Small intestine (tissue), 7 donors: ENCODE data around the gene DLX3. TPM values are rescaled to one million over a fixed set of nuclear protein-coding genes. Genes with fewer than 3 reads are reported as not detected.
A peak's percentile ranks its signal among the peaks of the same experiment; 100 is the strongest.

ENCODE experiments used
- DNase-seq, 2 donors: peaks; one replicate each; pipeline versions ENCODE4 v3.0.0 to v3.0.0-alpha.2; 2013
- FAIRE-seq: peaks from 2 replicates; lab custom pipeline; 2012; peaks lifted over from hg19 to GRCh38; lab: Jason Lieb, UNC
- H3K27ac ChIP-seq, 3 donors: one replicate each; pipeline ENCODE4 v1.5.1; 2013; ENCODE audit warnings: low read length in 2 of 3, mild to moderate bottlenecking in 2 of 3, control low read depth in 1 of 3, inconsistent platforms in 1 of 3, low read depth in 1 of 3, moderate library complexity in 1 of 3
- H3K27me3 ChIP-seq, 3 donors: one replicate each; pipeline ENCODE4 v1.6.1; 2013; ENCODE audit warnings: low read length in 3 of 3, inconsistent platforms in 1 of 3; ENCODE audit not compliant: control insufficient read depth in 3 of 3, insufficient read depth in 3 of 3
- H3K36me3 ChIP-seq, 3 donors: one replicate each; pipeline ENCODE4 v1.6.1; 2013; ENCODE audit warnings: low read length in 3 of 3, inconsistent platforms in 1 of 3, low read depth in 1 of 3, mild to moderate bottlenecking in 1 of 3, moderate library complexity in 1 of 3; ENCODE audit not compliant: control insufficient read depth in 3 of 3, insufficient read depth in 2 of 3
- H3K4me1 ChIP-seq, 3 donors: one replicate each; pipeline ENCODE4 v1.6.1; 2013; ENCODE audit warnings: low read length in 2 of 3, inconsistent platforms in 1 of 3, low read depth in 1 of 3, mild to moderate bottlenecking in 1 of 3, moderate library complexity in 1 of 3; ENCODE audit not compliant: control insufficient read depth in 3 of 3, insufficient read depth in 2 of 3
- H3K4me3 ChIP-seq, 3 donors: one replicate each; pipeline ENCODE4 v1.5.1; 2013; ENCODE audit warnings: low read length in 3 of 3, control low read depth in 1 of 3, inconsistent platforms in 1 of 3, low read depth in 1 of 3, mild to moderate bottlenecking in 1 of 3, moderate library complexity in 1 of 3
- H3K9me3 ChIP-seq, 2 donors: one replicate each; pipeline ENCODE4 v1.6.1; 2013; ENCODE audit warnings: low read depth in 1 of 2, low read length in 1 of 2; ENCODE audit not compliant: control insufficient read depth in 2 of 2, insufficient read depth in 1 of 2
- WGBS, 3 donors: extraction: QIAGEN DNeasy Blood & Tissue Kit; methylation state at CpG; one replicate each; pipeline ENCODE4 v1.1.7; 2013; 5-methylcytosine and 5-hydroxymethylcytosine counted together
- polyA plus RNA-seq, 4 donors: library from polyadenylated mRNA; stranded (reverse) in 3 of 4; unstranded in 1 of 4; fragments of 200-250 nt in 3 of 4; fragments of 120-200 nt in 1 of 4; gene quantifications; one replicate each; pipeline versions ENCODE4 v1.2.1 to v1.2.3, GENCODE V29; 2013
- donor health status: healthy with polysubstance abuse.
- donor health status: control.
- donor health status: control.
- donor health status: Bipolar disorder and iron deficiency.
- donor health status: healthy.

Gene DLX3
- polyA plus RNA-seq, 4 donors, result 0.06 to 1.4 TPM; not detected in 2

- Histone ChIP-seq H3K4me3 (peak overlapping the region in 2 of 3 donors; percentile 2 to 46), H3K36me3 (no peaks in the 10 kb centered on the region), H3K27me3 (peaks cover 9 to 93% (median 59%) of the 10 kb centered on the region in 3 donors), H3K9me3 (no peaks in the 10 kb centered on the region), H3K4me1 (peaks cover 2 to 10% (median 3%) of the 10 kb centered on the region in 3 donors), H3K27ac (no peak overlapping the region)
- no peak for DNase-seq
- 17 to 28% (median 19%) methylated on average over 23 of the region's 23 CpGs for WGBS, 3 donors
- FAIRE-seq, result no peak
These were observed 2.0 kb downstream of the DLX3 start for GRCh38 chr17:49992933-49993422.

- Histone ChIP-seq H3K4me1 (peaks cover 2 to 10% (median 3%) of the 10 kb centered on the region in 3 donors), H3K4me3 (no peak overlapping the region), H3K36me3 (no peaks in the 10 kb centered on the region), H3K9me3 (no peaks in the 10 kb centered on the region), H3K27me3 (peaks cover 10 to 94% (median 61%) of the 10 kb centered on the region in 3 donors), H3K27ac (no peak overlapping the region)
- 63 to 68% (median 66%) methylated on average over 13 of the region's 13 CpGs for WGBS, 3 donors
- DNase-seq, result no peak
- FAIRE-seq, result no peak
These were observed 2.7 kb downstream of the DLX3 start for GRCh38 chr17:49992191-49992932.

GRCh38 chr17:49991409-49991808 lies 3.6 kb downstream of the DLX3 start:
- peaks cover 0 to 7% (median 3%) of the 10 kb centered on the region in 3 donors for H3K4me1 ChIP-seq
- DNase-seq, result no peak
- no peak overlapping the region for H3K27ac ChIP-seq
- no peak overlapping the region for H3K4me3 ChIP-seq
- WGBS, 3 donors, result 78 to 91% (median 84%) methylated on average over 12 to 14 of the region's 14 CpGs
- H3K36me3 ChIP-seq, result no peaks in the 10 kb centered on the region
- no peaks in the 10 kb centered on the region for H3K9me3 ChIP-seq
- FAIRE-seq, result no peak
- H3K27me3 ChIP-seq, result peaks cover 12 to 98% (median 64%) of the 10 kb centered on the region in 3 donors

DNA sequence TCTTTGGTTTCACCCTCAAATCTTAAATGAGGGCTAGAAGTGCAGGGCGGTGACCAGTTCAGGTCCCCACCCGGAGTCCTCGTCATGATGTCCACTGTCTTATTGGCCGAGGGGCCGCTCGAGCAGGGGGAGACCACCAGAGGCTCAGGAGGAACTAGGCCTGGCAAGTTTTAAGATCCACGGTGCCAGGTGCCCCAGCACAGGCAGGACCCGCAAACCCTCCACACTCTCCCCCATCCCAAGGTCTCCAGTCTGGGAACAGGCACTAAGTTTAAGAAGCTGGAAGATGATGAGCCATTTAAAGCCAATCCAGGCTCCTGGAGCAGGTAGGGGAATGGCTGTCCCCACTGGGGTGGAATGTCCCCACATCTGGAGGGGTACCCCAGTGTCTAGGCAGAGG lies 4.1 kb downstream of the DLX3 start:
- FAIRE-seq, result no peak
- Histone ChIP-seq H3K27ac (no peak overlapping the region), H3K27me3 (peaks cover 12 to 98% (median 60%) of the 10 kb centered on the region in 3 donors), H3K36me3 (no peaks in the 10 kb centered on the region), H3K9me3 (no peaks in the 10 kb centered on the region), H3K4me1 (peaks cover 0 to 7% (median 3%) of the 10 kb centered on the region in 3 donors), H3K4me3 (no peak overlapping the region)
- 78 to 81% (median 78%) methylated on average over 8 of the region's 8 CpGs for WGBS, 3 donors
- no peak for DNase-seq

DNA sequence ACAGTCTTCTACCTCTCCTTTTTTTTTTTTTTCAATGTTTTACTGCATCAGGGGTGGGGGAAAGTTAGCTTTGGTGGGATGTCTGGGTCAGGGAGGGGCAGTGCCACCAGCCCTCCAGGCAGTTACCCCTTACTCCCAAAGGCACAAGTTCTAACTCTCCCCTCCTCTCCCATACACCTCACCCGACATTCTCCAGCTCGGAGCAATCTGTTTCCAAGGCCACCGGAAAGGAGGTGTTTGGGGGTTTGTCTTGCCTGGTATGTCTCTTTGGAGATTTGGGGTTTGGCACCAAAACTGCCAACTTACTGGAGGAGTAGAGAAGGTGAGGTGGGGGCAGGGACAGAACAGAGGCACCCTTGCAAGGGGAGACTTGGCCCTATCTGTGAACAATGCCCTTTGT lies 4.7 kb downstream of the DLX3 start:
- DNase-seq (no peak), FAIRE-seq (no peak)
- H3K4me3 ChIP-seq, result no peak overlapping the region
- H3K36me3 ChIP-seq, result no peaks in the 10 kb centered on the region
- H3K9me3 ChIP-seq, result no peaks in the 10 kb centered on the region
- H3K4me1 ChIP-seq, result peaks cover 0 to 6% (median 3%) of the 10 kb centered on the region in 3 donors
- no peak overlapping the region for H3K27ac ChIP-seq
- peaks cover 10 to 98% (median 56%) of the 10 kb centered on the region in 3 donors for H3K27me3 ChIP-seq
- WGBS, 3 donors, result 25 to 44% (median 31%) methylated on average over 3 of the region's 3 CpGs

DNA sequence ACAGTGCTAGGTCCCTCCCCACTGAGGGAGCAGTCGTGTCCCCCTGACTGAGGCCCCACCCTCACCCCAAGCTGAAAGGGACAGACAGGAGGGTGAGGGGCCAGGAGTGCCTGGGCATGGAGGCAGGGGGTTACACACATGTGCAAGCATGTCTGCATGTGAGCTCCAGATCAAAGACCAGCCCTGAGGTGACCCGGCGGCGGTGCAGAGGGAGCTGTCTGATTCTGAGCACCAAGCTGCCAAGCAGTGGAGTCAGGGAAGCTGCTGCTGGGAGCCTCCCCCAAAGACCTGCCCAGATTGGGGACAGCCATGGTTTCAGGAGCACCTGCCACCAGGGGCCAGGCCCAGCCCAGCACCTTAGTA lies 5.5 kb downstream of the DLX3 start:
- Histone ChIP-seq H3K9me3 (no peaks in the 10 kb centered on the region), H3K36me3 (no peaks in the 10 kb centered on the region), H3K4me3 (no peak overlapping the region), H3K27ac (no peak overlapping the region), H3K4me1 (peaks cover 0 to 4% (median 3%) of the 10 kb centered on the region in 3 donors), H3K27me3 (peaks cover 10 to 97% (median 48%) of the 10 kb centered on the region in 3 donors)
- DNase-seq (no peak), FAIRE-seq (no peak)
- WGBS, 3 donors, result 44 to 71% (median 65%) methylated on average over 4 of the region's 4 CpGs

GRCh38 chr17:49987681-49988441 lies 7.2 kb downstream of the DLX3 start:
- FAIRE-seq (no peak), DNase-seq (no peak)
- WGBS, 3 donors, result 10 to 14% (median 14%) methylated on average over 13 to 17 of the region's 17 CpGs
- no peaks in the 10 kb centered on the region for H3K9me3 ChIP-seq
- H3K4me3 ChIP-seq, result no peak overlapping the region
- H3K36me3 ChIP-seq, result no peaks in the 10 kb centered on the region
- no peak overlapping the region for H3K27ac ChIP-seq
- H3K4me1 ChIP-seq, result no peaks in the 10 kb centered on the region
- H3K27me3 ChIP-seq, result peaks cover 6 to 82% (median 38%) of the 10 kb centered on the region in 3 donors

DNA sequence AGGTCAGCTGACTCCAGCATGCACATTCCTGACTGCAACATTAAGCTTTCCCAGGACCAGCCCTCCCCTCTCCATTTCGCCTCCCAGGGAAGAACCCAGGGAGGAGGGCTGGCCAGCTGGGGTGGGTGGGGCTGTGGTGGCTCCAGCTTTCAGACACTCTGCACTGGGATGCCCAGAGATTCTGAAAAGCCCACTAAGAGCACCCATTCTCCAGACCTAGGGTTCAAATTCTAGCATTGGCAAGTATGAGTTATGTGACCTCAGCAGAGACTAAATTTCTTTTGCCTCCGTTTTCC lies 7.8 kb downstream of the DLX3 start:
- Histone ChIP-seq H3K27ac (no peak overlapping the region), H3K4me1 (no peaks in the 10 kb centered on the region), H3K4me3 (no peak overlapping the region), H3K9me3 (no peaks in the 10 kb centered on the region), H3K27me3 (peaks cover 6 to 76% (median 33%) of the 10 kb centered on the region in 3 donors), H3K36me3 (no peaks in the 10 kb centered on the region)
- DNase-seq (no peak), FAIRE-seq (no peak)
- 39 to 50% (median 49%) methylated on average over 2 of the region's 2 CpGs for WGBS, 3 donors
